Mesendoderm (in vitro differentiated cells): Measurements from ENCODE around the gene CACNB2.

Source experiments
- DNase-seq: peaks from one replicate; pipeline ENCODE4 v3.0.0; 2013
- H2AK5ac ChIP-seq: 2 replicates; pipeline ENCODE4 v1.6.1; 2013; ENCODE audit warnings: low read length, inconsistent platforms
- H2BK120ac ChIP-seq: 2 replicates; pipeline ENCODE4 v1.6.1; 2013; ENCODE audit warnings: low read depth, mild to moderate bottlenecking, low read length, moderate library complexity, mixed read lengths
- H2BK15ac ChIP-seq: replicated peaks from 2 replicates; pipeline ENCODE4 v1.6.1; 2013; ENCODE audit warnings: low read depth, mild to moderate bottlenecking, moderate library complexity
- H2BK5ac ChIP-seq: 2 replicates; pipeline ENCODE4 v1.6.1; 2013; ENCODE audit warnings: low read length, inconsistent platforms
- H3K18ac ChIP-seq: 2 replicates; pipeline ENCODE4 v1.6.1; 2013; ENCODE audit warnings: mild to moderate bottlenecking, low read length, mixed read lengths
- H3K23ac ChIP-seq: one replicate; pipeline ENCODE4 v1.6.1; 2013; ENCODE audit warnings: low read length
- H3K27ac ChIP-seq: 2 replicates; pipeline ENCODE4 v1.5.1; 2013; ENCODE audit warnings: low read depth, mild to moderate bottlenecking, inconsistent platforms, low read length, moderate library complexity
- H3K27me3 ChIP-seq: 2 replicates; pipeline ENCODE4 v1.6.1; 2013; ENCODE audit warnings: low read length, control low read depth, mild to moderate bottlenecking, inconsistent platforms; ENCODE audit not compliant: insufficient read depth, poor library complexity
- H3K36me3 ChIP-seq: 2 replicates; pipeline ENCODE4 v1.6.1; 2013; ENCODE audit warnings: low read length, inconsistent platforms; ENCODE audit not compliant: control insufficient read depth, insufficient read depth
- H3K4ac ChIP-seq: one replicate; pipeline ENCODE4 v1.6.1; 2013; ENCODE audit warnings: low read depth, mild to moderate bottlenecking, low read length, moderate library complexity
- H3K4me1 ChIP-seq: 2 replicates; pipeline ENCODE4 v1.6.1; 2013; ENCODE audit warnings: low read depth, low read length, inconsistent platforms; ENCODE audit not compliant: control insufficient read depth
- H3K4me2 ChIP-seq: 2 replicates; pipeline ENCODE4 v1.6.1; 2013; ENCODE audit warnings: low read length
- H3K4me3 ChIP-seq: 2 replicates; pipeline ENCODE4 v1.5.1; 2013; ENCODE audit warnings: mild to moderate bottlenecking, low read length
- H3K56ac ChIP-seq: one replicate; pipeline ENCODE4 v1.6.1; 2013; ENCODE audit warnings: low read length
- H3K79me1 ChIP-seq: 2 replicates; pipeline ENCODE4 v1.6.1; 2013; ENCODE audit warnings: low read length, inconsistent platforms
- H3K79me2 ChIP-seq: 2 replicates; pipeline ENCODE4 v1.6.1; 2013; ENCODE audit warnings: mild to moderate bottlenecking, low read length; ENCODE audit not compliant: control insufficient read depth, insufficient read depth
- H3K9ac ChIP-seq: 2 replicates; pipeline ENCODE4 v1.6.1; 2013; ENCODE audit warnings: low read length, inconsistent platforms
- H4K5ac ChIP-seq: one replicate; pipeline ENCODE4 v1.6.1; 2013; ENCODE audit warnings: low read length
- H4K8ac ChIP-seq: one replicate; pipeline ENCODE4 v1.6.1; 2013; ENCODE audit warnings: low read depth, mild to moderate bottlenecking, control low read depth, low read length, moderate library complexity
- WGBS: extraction: QIAGEN DNeasy Blood & Tissue Kit; methylation state at CpG from one replicate; pipeline ENCODE4 v1.1.7; 2013; ENCODE audit warnings: low lambda C conversion rate, missing lambda C conversion rate; ENCODE audit not compliant: insufficient coverage; ENCODE audit errors: extremely low coverage; 5-methylcytosine and 5-hydroxymethylcytosine counted together

CACNB2 gene

DNA sequence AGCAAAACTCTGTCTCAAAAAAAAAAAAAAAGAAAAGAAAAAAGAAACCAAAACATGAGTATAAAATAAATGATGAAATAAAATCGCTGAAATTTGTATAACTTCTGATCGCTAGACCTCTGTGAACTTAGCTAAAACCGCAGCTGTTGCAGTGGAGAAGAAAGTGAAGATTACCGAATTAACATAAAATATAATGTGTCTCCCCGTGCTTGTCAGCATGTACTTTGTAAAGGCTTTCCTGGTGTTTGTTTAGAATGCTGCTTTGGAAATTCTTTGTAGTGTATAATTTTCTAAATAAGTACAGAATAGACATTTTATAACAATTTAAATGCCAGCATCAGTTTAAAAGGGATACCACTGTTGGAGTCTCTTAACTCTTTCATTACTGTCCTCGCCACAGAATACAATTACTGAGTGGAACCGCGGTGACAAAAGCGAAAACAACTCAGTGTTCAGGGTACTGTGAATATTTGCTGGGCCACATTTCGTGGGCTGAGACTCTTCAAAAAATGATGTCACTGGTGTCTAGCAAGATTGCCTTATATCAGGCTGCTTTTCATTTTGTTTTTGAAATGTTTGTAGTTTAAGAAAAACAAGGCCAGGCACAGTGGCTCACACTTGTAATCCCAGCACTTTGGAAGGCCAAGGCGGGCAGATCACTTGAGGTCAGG, 343.4 kb downstream of the CACNB2 start:
- Histone ChIP-seq H4K5ac (no peak overlapping the region), H3K9ac (no peak overlapping the region), H3K4me3 (no peak overlapping the region), H3K27ac (no peak overlapping the region), H2BK5ac (no peak overlapping the region), H2BK120ac (no peak overlapping the region), H3K23ac (no peak overlapping the region), H3K27me3 (no peaks in the 10 kb centered on the region), H3K4ac (no peak overlapping the region), H2AK5ac (no peak overlapping the region), H3K56ac (no peak overlapping the region), H2BK15ac (no peak overlapping the region), H3K36me3 (no peaks in the 10 kb centered on the region), H3K79me2 (no peaks in the 10 kb centered on the region), H3K18ac (no peak overlapping the region), H3K4me2 (no peak overlapping the region), H3K4me1 (no peaks in the 10 kb centered on the region), H4K8ac (no peak overlapping the region), H3K79me1 (no peaks in the 10 kb centered on the region)
- no peak for DNase-seq
- no CpG with 5 or more reads among the region's 11 CpGs for WGBS

DNA sequence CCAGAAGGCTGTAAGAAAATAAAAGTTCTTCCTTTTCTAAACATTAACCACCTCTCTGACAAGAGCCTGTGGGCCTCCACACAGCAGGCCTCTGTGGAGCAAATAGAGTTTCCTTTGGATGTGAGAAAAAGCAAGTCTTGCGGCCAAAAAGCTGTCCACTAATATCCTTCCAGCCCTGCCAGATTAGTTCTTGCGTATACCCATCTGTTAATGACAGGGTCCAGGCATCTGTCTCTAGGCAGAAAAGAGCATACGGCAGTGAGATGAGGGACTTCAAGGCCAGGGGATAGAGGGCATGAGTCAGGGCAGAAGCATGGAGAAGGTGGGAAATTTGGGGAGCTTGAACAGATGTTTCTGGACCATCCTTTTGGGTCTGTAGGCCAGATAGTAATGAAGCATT, 346.2 kb downstream of the CACNB2 start:
- no peak overlapping the region for H4K5ac ChIP-seq
- H2BK120ac ChIP-seq = no peak overlapping the region
- no peak overlapping the region for H2AK5ac ChIP-seq
- H2BK15ac ChIP-seq = no peak overlapping the region
- no peak for DNase-seq
- no peak overlapping the region for H3K23ac ChIP-seq
- no peak overlapping the region for H3K4me3 ChIP-seq
- H3K56ac ChIP-seq = no peak overlapping the region
- H3K79me1 ChIP-seq = no peaks in the 10 kb centered on the region
- WGBS = no CpG with 5 or more reads among the region's 3 CpGs
- H3K79me2 ChIP-seq = no peaks in the 10 kb centered on the region
- H3K4me1 ChIP-seq = no peaks in the 10 kb centered on the region
- no peaks in the 10 kb centered on the region for H3K27me3 ChIP-seq
- no peak overlapping the region for H4K8ac ChIP-seq
- no peak overlapping the region for H3K27ac ChIP-seq
- no peak overlapping the region for H3K4me2 ChIP-seq
- H3K36me3 ChIP-seq = no peaks in the 10 kb centered on the region
- H3K18ac ChIP-seq = no peak overlapping the region
- no peak overlapping the region for H3K4ac ChIP-seq
- no peak overlapping the region for H3K9ac ChIP-seq
- no peak overlapping the region for H2BK5ac ChIP-seq

DNA sequence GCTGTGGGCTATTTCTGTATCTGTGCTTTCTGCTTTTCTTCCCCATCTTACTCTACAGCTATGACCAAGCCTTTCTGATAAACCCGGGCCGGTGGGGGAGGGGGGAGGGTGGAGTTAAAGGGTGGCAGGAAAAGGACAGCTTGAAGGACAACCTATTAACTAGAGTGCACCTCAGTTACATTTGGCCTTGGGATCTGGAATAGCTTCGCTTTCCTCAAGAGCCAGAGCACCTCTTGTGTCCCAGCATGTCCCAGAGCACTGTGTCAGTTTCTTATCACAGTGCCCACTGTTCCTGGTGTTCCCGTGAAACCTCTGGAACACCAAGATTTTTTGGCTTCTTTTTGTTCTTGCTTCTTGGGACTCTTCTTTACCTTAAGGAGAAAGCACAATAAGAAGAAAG, 350.5 kb downstream of the CACNB2 start:
- H3K56ac ChIP-seq = no peak overlapping the region
- H2BK15ac ChIP-seq = no peak overlapping the region
- H2BK120ac ChIP-seq = no peak overlapping the region
- no peak overlapping the region for H2AK5ac ChIP-seq
- no peak overlapping the region for H3K4ac ChIP-seq
- no peaks in the 10 kb centered on the region for H3K79me2 ChIP-seq
- no peak overlapping the region for H3K4me2 ChIP-seq
- no peak overlapping the region for H3K4me3 ChIP-seq
- H3K36me3 ChIP-seq = no peaks in the 10 kb centered on the region
- no peak overlapping the region for H2BK5ac ChIP-seq
- no peaks in the 10 kb centered on the region for H3K27me3 ChIP-seq
- no CpG with 5 or more reads among the region's 4 CpGs for WGBS
- no peak overlapping the region for H4K8ac ChIP-seq
- no peak overlapping the region for H3K23ac ChIP-seq
- H3K18ac ChIP-seq = no peak overlapping the region
- H3K27ac ChIP-seq = no peak overlapping the region
- H3K4me1 ChIP-seq = no peaks in the 10 kb centered on the region
- no peak overlapping the region for H3K9ac ChIP-seq
- no peak for DNase-seq
- H4K5ac ChIP-seq = no peak overlapping the region
- no peaks in the 10 kb centered on the region for H3K79me1 ChIP-seq

DNA sequence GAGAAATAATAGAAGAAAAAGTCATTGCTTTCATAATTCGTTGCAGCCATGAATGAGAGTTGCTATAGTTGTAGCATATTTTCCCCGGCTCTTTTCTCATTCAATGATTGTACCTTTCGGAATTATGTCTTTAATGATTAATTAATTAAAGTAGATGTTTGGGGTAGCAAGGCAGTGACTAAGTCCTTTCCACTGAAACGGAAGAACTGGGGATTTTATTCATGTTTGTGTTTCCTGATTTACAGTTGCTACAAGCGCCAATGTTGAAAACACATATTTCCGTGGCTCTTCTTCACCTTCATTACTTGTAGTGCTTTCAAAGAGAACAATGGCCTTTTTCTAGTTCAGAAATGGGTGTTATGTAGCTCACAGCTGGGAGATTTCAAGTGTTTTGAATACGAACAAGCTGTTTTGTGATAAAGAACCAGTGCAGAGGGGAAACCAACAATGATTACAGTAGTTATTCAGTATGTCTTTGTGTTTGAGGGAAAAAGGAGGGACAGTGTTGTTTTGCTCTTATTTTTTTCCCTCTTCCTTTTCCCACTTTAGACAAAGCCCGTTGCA, 357.7 kb downstream of the CACNB2 start:
- Histone ChIP-seq H3K4ac (no peak overlapping the region), H3K9ac (no peak overlapping the region), H3K27me3 (no peaks in the 10 kb centered on the region), H2BK15ac (no peak overlapping the region), H3K4me3 (no peak overlapping the region), H2BK120ac (no peak overlapping the region), H3K4me1 (no peaks in the 10 kb centered on the region), H3K18ac (no peak overlapping the region), H2BK5ac (no peak overlapping the region), H2AK5ac (no peak overlapping the region), H3K27ac (no peak overlapping the region), H3K79me1 (no peaks in the 10 kb centered on the region), H4K5ac (no peak overlapping the region), H3K79me2 (no peaks in the 10 kb centered on the region), H3K4me2 (no peak overlapping the region), H4K8ac (no peak overlapping the region), H3K36me3 (no peaks in the 10 kb centered on the region), H3K56ac (no peak overlapping the region), H3K23ac (no peak overlapping the region)
- DNase-seq = peak; percentile 4
- no CpG with 5 or more reads among the region's 8 CpGs for WGBS

DNA sequence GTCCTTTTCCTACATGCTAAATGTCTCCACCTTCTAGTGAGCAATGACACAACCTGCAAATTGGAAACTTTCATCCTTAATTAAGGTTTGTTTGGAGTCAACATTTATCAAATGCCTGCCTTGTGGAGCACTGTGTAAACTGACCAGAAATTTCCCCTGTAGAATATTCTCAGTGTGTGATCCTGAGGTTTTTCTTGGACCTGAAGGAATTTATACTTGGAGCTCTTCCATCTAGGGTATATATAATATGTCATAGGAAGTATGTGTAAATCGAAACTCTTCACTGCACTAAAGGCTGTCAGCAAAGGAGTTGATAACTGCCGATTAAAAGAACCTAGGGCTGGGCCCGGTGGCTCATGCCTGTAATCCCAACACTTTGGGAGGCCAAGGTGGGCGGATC, 358.8 kb downstream of the CACNB2 start:
- H3K4me1 ChIP-seq = no peaks in the 10 kb centered on the region
- no peaks in the 10 kb centered on the region for H3K79me2 ChIP-seq
- no peak overlapping the region for H4K5ac ChIP-seq
- H3K4me3 ChIP-seq = no peak overlapping the region
- no peak overlapping the region for H3K56ac ChIP-seq
- H4K8ac ChIP-seq = no peak overlapping the region
- WGBS = no CpG with 5 or more reads among the region's 4 CpGs
- no peak overlapping the region for H3K18ac ChIP-seq
- no peak for DNase-seq
- H3K9ac ChIP-seq = no peak overlapping the region
- no peak overlapping the region for H3K27ac ChIP-seq
- no peak overlapping the region for H2BK15ac ChIP-seq
- H2AK5ac ChIP-seq = no peak overlapping the region
- H3K4me2 ChIP-seq = no peak overlapping the region
- H3K27me3 ChIP-seq = no peaks in the 10 kb centered on the region
- no peak overlapping the region for H3K23ac ChIP-seq
- no peak overlapping the region for H2BK5ac ChIP-seq
- no peak overlapping the region for H2BK120ac ChIP-seq
- H3K79me1 ChIP-seq = no peaks in the 10 kb centered on the region
- no peaks in the 10 kb centered on the region for H3K36me3 ChIP-seq
- H3K4ac ChIP-seq = no peak overlapping the region

DNA sequence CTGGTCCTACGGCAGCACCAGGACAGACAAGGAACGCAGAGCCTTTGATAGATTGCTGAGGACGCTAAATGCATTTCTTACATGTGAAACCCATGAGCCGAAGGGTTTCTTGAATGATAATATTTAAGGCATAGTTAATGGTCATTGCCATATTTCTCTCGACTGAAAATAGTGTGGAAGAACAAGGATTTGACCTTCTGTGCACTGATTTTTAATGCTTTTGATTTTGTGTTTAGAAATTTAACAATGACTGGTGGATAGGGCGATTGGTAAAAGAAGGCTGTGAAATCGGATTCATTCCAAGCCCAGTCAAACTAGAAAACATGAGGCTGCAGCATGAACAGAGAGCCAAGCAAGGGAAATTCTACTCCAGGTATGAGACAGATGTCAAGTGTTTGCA, 360.4 kb downstream of the CACNB2 start:
- Histone ChIP-seq H4K5ac (no peak overlapping the region), H3K4me3 (no peak overlapping the region), H3K4ac (no peak overlapping the region), H3K23ac (no peak overlapping the region), H3K79me1 (no peaks in the 10 kb centered on the region), H3K27me3 (no peaks in the 10 kb centered on the region), H3K9ac (no peak overlapping the region), H2BK15ac (no peak overlapping the region), H2BK5ac (no peak overlapping the region), H3K27ac (no peak overlapping the region), H3K79me2 (no peaks in the 10 kb centered on the region), H2AK5ac (no peak overlapping the region), H3K18ac (no peak overlapping the region), H3K4me2 (no peak overlapping the region), H4K8ac (no peak overlapping the region), H3K4me1 (no peaks in the 10 kb centered on the region), H3K56ac (no peak overlapping the region), H3K36me3 (no peaks in the 10 kb centered on the region), H2BK120ac (no peak overlapping the region)
- DNase-seq = no peak
- no CpG with 5 or more reads among the region's 7 CpGs for WGBS
